CD4-positive, alpha-beta T cell treated with Interleukin-1 beta for 1 hour (primary cell): Measurements from ENCODE around the gene ZNF221.
"Not testable (repeated sequence)": the region's sequence is repeated elsewhere in the genome, so short reads cannot be mapped to it uniquely, and the experiment has no call there.

Experiments
- DNase-seq, 2 donors: peaks; one replicate each; pipeline ENCODE4 v3.0.0-alpha.2; 2020 to 2022

Gene ZNF221

GRCh38 chr19:43950834-43951645, at the start of gene ZNF221:
ZNF221 (plus strand) TSS chr19:43951228; CDS start chr19:43962727, 11,499 bp downstream.
- peak; percentile 78 to 84 for DNase-seq

- peak; percentile 68 to 69 for DNase-seq
Measured at GRCh38 chr19:43901395-43902390, 49.3 kb upstream of the ZNF221 start.

- no peak for DNase-seq
Measured at GRCh38 chr19:43902399-43902798, 48.6 kb upstream of the ZNF221 start.

- no peak for DNase-seq
Measured at GRCh38 chr19:43905897-43906296, 45.1 kb upstream of the ZNF221 start.

GRCh38 chr19:43906774-43907173, 44.3 kb upstream of the ZNF221 start:
- DNase-seq = no peak

- DNase-seq = no peak
Measured at GRCh38 chr19:43908659-43909058, 42.4 kb upstream of the ZNF221 start.

GRCh38 chr19:43910884-43911283, 40.1 kb upstream of the ZNF221 start:
- DNase-seq = no peak

- no peak for DNase-seq
Measured at GRCh38 chr19:43913383-43913782, 37.6 kb upstream of the ZNF221 start.

GRCh38 chr19:43914051-43914450, 37.0 kb upstream of the ZNF221 start:
- DNase-seq = no peak

- no peak for DNase-seq
Measured at GRCh38 chr19:43923875-43924274, 27.2 kb upstream of the ZNF221 start.

GRCh38 chr19:43928820-43929219, 22.2 kb upstream of the ZNF221 start:
- DNase-seq = no peak

- no peak for DNase-seq
Measured at GRCh38 chr19:43934055-43934984, 16.7 kb upstream of the ZNF221 start.

- peak; percentile 88 to 90 for DNase-seq
Measured at GRCh38 chr19:43934985-43935708, 15.9 kb upstream of the ZNF221 start, which contains the start of gene ZNF45. ZNF45 (minus strand) TSS chr19:43935282; CDS start chr19:43922185, 13,097 bp downstream.

- no peak for DNase-seq
Measured at GRCh38 chr19:43936188-43936587, 14.8 kb upstream of the ZNF221 start.

- no peak for DNase-seq
Measured at GRCh38 chr19:43939557-43940260, 11.3 kb upstream of the ZNF221 start.

- no peak for DNase-seq
Measured at GRCh38 chr19:43940719-43941118, 10.3 kb upstream of the ZNF221 start.

GRCh38 chr19:43941209-43941608, 9.8 kb upstream of the ZNF221 start:
- DNase-seq = no peak

GRCh38 chr19:43947412-43947811, 3.6 kb upstream of the ZNF221 start:
- DNase-seq = not testable (repeated sequence)

GRCh38 chr19:43949803-43950202, 1.2 kb upstream of the ZNF221 start:
- DNase-seq = not testable (repeated sequence)

- no peak for DNase-seq
Measured at GRCh38 chr19:43956827-43957226, 5.8 kb downstream of the ZNF221 start.

- DNase-seq = no peak
Measured at GRCh38 chr19:43957891-43958290, 6.9 kb downstream of the ZNF221 start.
